Transverse colon (tissue), 4 donors: ENCODE results near the gene TTLL7. TPM values are rescaled to one million over a fixed set of nuclear protein-coding genes. Genes with fewer than 3 reads are reported as not detected.

Experiments used
- DNase-seq: peaks from one replicate; pipeline ENCODE4 v3.0.0-alpha.2; 2019
- H3K27ac ChIP-seq, 4 donors: fragments of 200-600 bp; sonication (generic); 2 replicates each; pipeline ENCODE4 v1.5.1; 2016 to 2018; ENCODE audit warnings: inconsistent platforms in 4 of 4
- H3K27me3 ChIP-seq: fragments of 200-600 bp; sonication (generic); 2 replicates; pipeline ENCODE4 v1.5.1; 2017; ENCODE audit warnings: inconsistent platforms
- H3K36me3 ChIP-seq, 4 donors: fragments of 200-600 bp; sonication (generic); 2 replicates each; pipeline ENCODE4 v1.5.1; 2017 to 2019; ENCODE audit warnings: inconsistent platforms in 4 of 4
- H3K4me1 ChIP-seq, 4 donors: fragments of 200-600 bp; sonication (generic); 2 replicates each; pipeline ENCODE4 v1.5.1; 2017 to 2020; ENCODE audit warnings: inconsistent platforms in 4 of 4
- H3K4me3 ChIP-seq, 4 donors: fragments of 200-600 bp; sonication (generic); 1 replicate in 1 of 4; 2 replicates in 3 of 4; pipeline versions ENCODE4 v1.5.1 to v1.6.1; 2017 to 2019; ENCODE audit warnings: inconsistent platforms in 4 of 4
- H3K9me3 ChIP-seq, 2 donors: fragments of 200-600 bp; sonication (generic); 2 replicates each; pipeline ENCODE4 v1.5.1; 2017 to 2019; ENCODE audit warnings: inconsistent platforms in 2 of 2
- CTCF ChIP-seq, 5 experiments: fragments of 200-600 bp in 3 of 5; fragments of 450-650 bp in 2 of 5; sonication (generic) in 3 of 5; IDR thresholded peaks; 1 replicate in 2 of 5; 2 replicates in 3 of 5; pipeline ENCODE4 v1.5.1; 2016 to 2017; ENCODE audit warnings: antibody characterized with exemption in 5 of 5, inconsistent platforms in 3 of 5, mild to moderate bottlenecking in 2 of 5, moderate library complexity in 1 of 5
- EP300 ChIP-seq: sonication (generic); formaldehyde crosslinking; IDR thresholded peaks from one replicate; pipeline ENCODE4 v1.6.1; 2017; ENCODE audit warnings: antibody characterized with exemption, low read depth
- POLR2A ChIP-seq: fragments of 450-650 bp; IDR thresholded peaks from one replicate; pipeline ENCODE4 v1.6.1; 2016; ENCODE audit warnings: antibody characterized with exemption, mild to moderate bottlenecking, moderate library complexity
- POLR2AphosphoS5 ChIP-seq, 3 donors: sonication (generic); formaldehyde crosslinking; IDR thresholded peaks; one replicate each; pipeline ENCODE4 v1.6.1; 2016; ENCODE audit warnings: antibody characterized with exemption in 3 of 3
- WGBS, 2 donors: methylation state at CpG; one replicate each; pipeline ENCODE4 v1.1.5; 2018; ENCODE audit warnings: low coverage in 1 of 2; 5-methylcytosine and 5-hydroxymethylcytosine counted together
- in situ Hi-C, 4 donors: fragments of 200-750 bp; cut with MboI; loops; one replicate each; pipeline versions ENCODE4 v1.15.0 to v1.15.1; 2017; ENCODE audit warnings: low sequenced_read_pairs in 3 of 4, low pct_ligation_motif_present in 1 of 4, low pct_unique_long_range_greater_than_20kb in 1 of 4
- intact Hi-C: fragments of 100-400 bp; cut with DNase I; formaldehyde crosslinking; loops from one replicate; pipeline ENCODE4 v1.15.1; 2023; ENCODE audit warnings: low total_unique reads
- total RNA-seq, 4 donors: library from RNA; depleted of rRNA; stranded (reverse); fragments of >200 nt; gene quantifications; one replicate each; pipeline ENCODE4 v1.1.0, GENCODE V29; 2016

TTLL7 gene
- total RNA-seq, 4 donors from 2014 or later: 2.7 to 9.5 (median 4.2) TPM

- TF ChIP-seq POLR2A (no peak), EP300 (no peak), CTCF (IDR thresholded peaks at IDR 0.05) (no peak), POLR2AphosphoS5 (IDR thresholded peaks at IDR 0.05) (no peak)
- no peak for DNase-seq
- Histone ChIP-seq H3K4me3 (no peak overlapping the region), H3K36me3 (no peaks in the 10 kb centered on the region), H3K9me3 (no peaks in the 10 kb centered on the region), H3K4me1 (no peaks in the 10 kb centered on the region), H3K27ac (no peak overlapping the region), H3K27me3 (no peaks in the 10 kb centered on the region)
- intact Hi-C loops (no loop called here), in situ Hi-C loops (no loop called here)
- 40 to 49% methylated on average over 2 of the region's 2 CpGs for WGBS, 2 donors
Measured at GRCh38 chr1:83872515-83872914, 126.4 kb downstream of the TTLL7 start.

GRCh38 chr1:83864991-83865390, 133.9 kb downstream of the TTLL7 start:
- Histone ChIP-seq H3K27me3 (peaks cover 10% of the 10 kb centered on the region), H3K9me3 (no peaks in the 10 kb centered on the region), H3K36me3 (no peaks in the 10 kb centered on the region), H3K4me1 (peaks cover 0 to 6% (median 0%) of the 10 kb centered on the region in 4 donors), H3K4me3 (no peak overlapping the region), H3K27ac (no peak overlapping the region)
- intact Hi-C loops: no loop called here
- 67 to 100% methylated on average over 1 to 2 of the region's 2 CpGs for WGBS, 2 donors
- in situ Hi-C loops: no loop called here
- TF ChIP-seq POLR2AphosphoS5 (IDR thresholded peaks at IDR 0.05): no peak
- no peak for TF ChIP-seq POLR2A
- no peak for TF ChIP-seq CTCF (IDR thresholded peaks at IDR 0.05)
- TF ChIP-seq EP300: no peak
- no peak for DNase-seq

- DNase-seq: peak; percentile 89
- Histone ChIP-seq H3K4me3 (peak overlapping the region; percentile 47 to 75 (median 55)), H3K36me3 (no peaks in the 10 kb centered on the region), H3K9me3 (no peaks in the 10 kb centered on the region), H3K27ac (peak overlapping the region; percentile 68 to 83 (median 74)), H3K4me1 (peaks cover 0 to 6% (median 0%) of the 10 kb centered on the region in 4 donors), H3K27me3 (peaks cover 10% of the 10 kb centered on the region)
- intact Hi-C loops (no loop called here), in situ Hi-C loops (no loop called here)
- TF ChIP-seq POLR2A (no peak), POLR2AphosphoS5 (IDR thresholded peaks at IDR 0.05) (no peak), CTCF (IDR thresholded peaks at IDR 0.05) (peak; percentile 69 to 82 (median 71)), EP300 (no peak)
- 18 to 20% methylated on average over 2 to 42 of the region's 54 CpGs for WGBS, 2 donors
Measured at GRCh38 chr1:83860490-83861221, 138.3 kb downstream of the TTLL7 start.

- no peaks in the 10 kb centered on the region for H3K9me3 ChIP-seq
- no peak overlapping the region for H3K4me3 ChIP-seq
- TF ChIP-seq EP300 (no peak), CTCF (IDR thresholded peaks at IDR 0.05) (no peak), POLR2A (no peak), POLR2AphosphoS5 (IDR thresholded peaks at IDR 0.05) (no peak)
- no peak for DNase-seq
- intact Hi-C loops (no loop called here), in situ Hi-C loops (no loop called here)
- no peak overlapping the region for H3K27ac ChIP-seq
- WGBS, 2 donors: 92 to 99% methylated on average over 2 of the region's 2 CpGs
- H3K27me3 ChIP-seq: peaks cover 10% of the 10 kb centered on the region
- no peaks in the 10 kb centered on the region for H3K36me3 ChIP-seq
- peaks cover 0 to 6% (median 0%) of the 10 kb centered on the region in 4 donors for H3K4me1 ChIP-seq
Measured at GRCh38 chr1:83857716-83858115, 141.2 kb downstream of the TTLL7 start.
